Uterus (tissue), 4 donors: ENCODE results near the gene HDAC7. TPM values are rescaled to one million over a fixed set of nuclear protein-coding genes. Genes with fewer than 3 reads are reported as not detected.

Experiments used
- DNase-seq, 2 donors: peaks; one replicate each; pipeline ENCODE4 v3.0.0-alpha.2; 2019 to 2020
- H3K27ac ChIP-seq, 2 donors: fragments of 200-600 bp; sonication (generic); 1 replicate in 1 of 2; 2 replicates in 1 of 2; pipeline ENCODE4 v1.5.1; 2016 to 2018
- H3K27me3 ChIP-seq, 2 donors: fragments of 200-600 bp; sonication (generic); one replicate each; pipeline ENCODE4 v1.5.1; 2018 to 2019; ENCODE audit warnings: control low read depth in 1 of 2
- H3K36me3 ChIP-seq, 2 donors: fragments of 200-600 bp; sonication (generic); one replicate each; pipeline ENCODE4 v1.5.1; 2019; ENCODE audit warnings: control low read depth in 1 of 2
- H3K4me1 ChIP-seq, 2 donors: fragments of 200-600 bp; sonication (generic); one replicate each; pipeline ENCODE4 v1.5.1; 2018 to 2019; ENCODE audit warnings: control low read depth in 1 of 2
- H3K4me3 ChIP-seq, 2 donors: fragments of 200-600 bp; sonication (generic); 1 replicate in 1 of 2; 2 replicates in 1 of 2; pipeline ENCODE4 v1.5.1; 2018 to 2019; ENCODE audit warnings: mild to moderate bottlenecking in 1 of 2
- H3K9me3 ChIP-seq, 2 donors: fragments of 200-600 bp; sonication (generic); one replicate each; pipeline ENCODE4 v1.5.1; 2019; ENCODE audit warnings: control low read depth in 1 of 2
- CTCF ChIP-seq, 4 experiments: fragments of 200-600 bp in 2 of 4; fragments of 450-650 bp in 2 of 4; sonication (generic) in 2 of 4; IDR thresholded peaks; one replicate each; pipeline ENCODE4 v1.5.1; 2016 to 2019; ENCODE audit warnings: antibody characterized with exemption in 4 of 4, mild to moderate bottlenecking in 2 of 4, moderate library complexity in 1 of 4
- POLR2A ChIP-seq, 2 donors: fragments of 450-650 bp; IDR thresholded peaks; one replicate each; pipeline ENCODE4 v1.6.1; 2016; ENCODE audit warnings: antibody characterized with exemption in 2 of 2, mild to moderate bottlenecking in 1 of 2, moderate library complexity in 1 of 2
- intact Hi-C: fragments of 100-400 bp; cut with DNase I; formaldehyde crosslinking; loops from one replicate; pipeline ENCODE4 v1.15.1; 2023; ENCODE audit warnings: low total_unique reads
- total RNA-seq, 4 donors: library from RNA; depleted of rRNA in 3 of 4; stranded (reverse); fragments of >200 nt in 3 of 4; gene quantifications; one replicate each; pipeline versions ENCODE4 v1.1.0 to v1.2.4, GENCODE V29; 2014 to 2023
- donor health status: DM: yes; HTN: yes; CAD: no.

The HDAC7 gene
- total RNA-seq, 4 donors from 2014 or later: 33.0 to 191 (median 42.5) TPM

GRCh38 chr12:47828008-47828975, 8.6 kb upstream of the HDAC7 start:
- Histone ChIP-seq H3K27me3 (no peaks in the 10 kb centered on the region), H3K4me1 (peaks cover 8 to 30% of the 10 kb centered on the region in 2 donors), H3K9me3 (no peaks in the 10 kb centered on the region), H3K27ac (peak overlapping the region; percentile 87 to 99), H3K4me3 (no peak overlapping the region), H3K36me3 (no peaks in the 10 kb centered on the region)
- DNase-seq: no peak
- TF ChIP-seq CTCF (IDR thresholded peaks at IDR 0.05) (no peak), POLR2A (IDR thresholded peaks at IDR 0.05) (no peak)
- intact Hi-C loops: no loop called here

DNA sequence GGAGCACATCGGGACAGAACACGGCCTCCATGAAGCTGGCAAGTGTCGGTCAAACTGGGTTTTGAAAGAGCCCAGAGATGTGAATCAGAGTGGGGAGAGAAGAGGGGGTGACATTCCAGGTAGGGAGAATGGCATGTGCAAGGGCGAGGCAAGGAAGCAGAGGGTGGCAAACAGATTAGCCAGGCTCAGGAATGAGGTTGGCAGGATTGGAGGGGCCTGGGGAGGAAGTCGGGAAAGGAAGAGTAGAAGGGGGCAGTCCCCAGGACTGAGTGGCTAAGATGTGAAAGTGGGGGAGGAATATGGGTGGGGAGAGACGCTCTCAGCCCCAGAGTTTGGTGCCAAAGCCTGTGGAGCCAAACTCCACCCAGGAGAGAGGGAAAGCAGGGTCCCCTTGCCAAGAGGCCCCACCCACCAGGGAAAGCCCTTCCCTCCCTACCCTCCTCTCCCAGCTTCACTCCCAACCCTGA, 5.5 kb upstream of the HDAC7 start:
- intact Hi-C loops: no loop called here
- peak; percentile 85 to 87 for DNase-seq
- H3K4me3 ChIP-seq: no peak overlapping the region

GRCh38 chr12:47824635-47825034, 4.9 kb upstream of the HDAC7 start:
- TF ChIP-seq CTCF (IDR thresholded peaks at IDR 0.05) (no peak), POLR2A (IDR thresholded peaks at IDR 0.05) (no peak)
- intact Hi-C loops: no loop called here
- Histone ChIP-seq H3K36me3 (no peaks in the 10 kb centered on the region), H3K4me1 (peaks cover 24 to 33% of the 10 kb centered on the region in 2 donors), H3K4me3 (no peak overlapping the region), H3K27ac (peak overlapping the region; percentile 98 to 99), H3K27me3 (no peaks in the 10 kb centered on the region), H3K9me3 (no peaks in the 10 kb centered on the region)
- no peak for DNase-seq

More for the DNA sequence above, 5.5 kb upstream of the HDAC7 start:
- no peaks in the 10 kb centered on the region for H3K36me3 ChIP-seq
- no peaks in the 10 kb centered on the region for H3K27me3 ChIP-seq
- H3K4me1 ChIP-seq: peaks cover 24 to 33% of the 10 kb centered on the region in 2 donors
- peak overlapping the region; percentile 98 to 99 for H3K27ac ChIP-seq
- TF ChIP-seq POLR2A (IDR thresholded peaks at IDR 0.05) (no peak), CTCF (IDR thresholded peaks at IDR 0.05) (no peak)
- no peaks in the 10 kb centered on the region for H3K9me3 ChIP-seq

- no peaks in the 10 kb centered on the region for H3K36me3 ChIP-seq
- peak overlapping the region; percentile 98 to 99 for H3K27ac ChIP-seq
- no peak for DNase-seq
- no peaks in the 10 kb centered on the region for H3K9me3 ChIP-seq
- no peak for TF ChIP-seq CTCF (IDR thresholded peaks at IDR 0.05)
- no peak for TF ChIP-seq POLR2A (IDR thresholded peaks at IDR 0.05)
- intact Hi-C loops: no loop called here
- H3K27me3 ChIP-seq: no peaks in the 10 kb centered on the region
- H3K4me3 ChIP-seq: no peak overlapping the region
- peaks cover 24 to 28% of the 10 kb centered on the region in 2 donors for H3K4me1 ChIP-seq
Observed at GRCh38 chr12:47824198-47824597, 4.5 kb upstream of the HDAC7 start.
